Measurements from ENCODE around the gene NDUFA12. TPM values are rescaled to one million over a fixed set of nuclear protein-coding genes. Genes with fewer than 3 reads are reported as not detected.
A peak's percentile ranks its signal among the peaks of the same experiment; 100 is the strongest.

Gene NDUFA12
- polyA plus RNA-seq (ENCODE audit: insufficient read length in 3 of 3): 100 to 1,000 TPM in 2 of 3 donors, 10 to 100 TPM in 1; 86.7 to 123 (median 117) TPM
- long read RNA-seq, donor 1, transcript NDUFA12-201 (4 exons, 635 nt): major isoform, 94 of 150 reads
- long read RNA-seq, donor 1, partial matches to known transcripts: 51 of 150 reads
- long read RNA-seq, donor 1, other reads (novel, unspliced or antisense): 0 of 150 reads
- long read RNA-seq, donor 2, transcript NDUFA12-201 (4 exons, 635 nt): major isoform, 87 of 133 reads
- long read RNA-seq, donor 2, transcript NDUFA12-202 (2 exons, 472 nt): minor isoform, 9 of 133 reads
- long read RNA-seq, donor 2, partial matches to known transcripts: 36 of 133 reads
- long read RNA-seq, donor 2, other reads (novel, unspliced or antisense): 0 of 133 reads
- long read RNA-seq, donor 3, transcript NDUFA12-206 (3 exons, 487 nt): minor isoform, 7 of 233 reads
- long read RNA-seq, donor 3, transcript NDUFA12-201 (4 exons, 635 nt): major isoform, 153 of 233 reads
- long read RNA-seq, donor 3, partial matches to known transcripts: 69 of 233 reads
- long read RNA-seq, donor 3, other reads (novel, unspliced or antisense): 0 of 233 reads
- long read RNA-seq, donor 4, transcript NDUFA12-201 (4 exons, 635 nt): major isoform, 91 of 112 reads
- long read RNA-seq, donor 4, partial matches to known transcripts: 18 of 112 reads
- long read RNA-seq, donor 4, other reads (novel, unspliced or antisense): 0 of 112 reads
- long read RNA-seq, donor 5: 0 reads
- long read RNA-seq, donor 6, transcript NDUFA12-202 (2 exons, 472 nt): minor isoform, 6 of 156 reads
- long read RNA-seq, donor 6, transcript NDUFA12-201 (4 exons, 635 nt): major isoform, 90 of 156 reads
- long read RNA-seq, donor 6, partial matches to known transcripts: 53 of 156 reads
- long read RNA-seq, donor 6, other reads (novel, unspliced or antisense): 5 of 156 reads
- long read RNA-seq, donor 7, transcript NDUFA12-202 (2 exons, 472 nt): minor isoform, 6 of 263 reads
- long read RNA-seq, donor 7, transcript NDUFA12-201 (4 exons, 635 nt): major isoform, 150 of 263 reads
- long read RNA-seq, donor 7, partial matches to known transcripts: 103 of 263 reads
- long read RNA-seq, donor 7, other reads (novel, unspliced or antisense): 0 of 263 reads
- long read RNA-seq, donor 8, transcript NDUFA12-201 (4 exons, 635 nt): major isoform, 209 of 356 reads
- long read RNA-seq, donor 8, transcript NDUFA12-202 (2 exons, 472 nt): minor isoform, 7 of 356 reads
- long read RNA-seq, donor 8, partial matches to known transcripts: 138 of 356 reads
- long read RNA-seq, donor 8, other reads (novel, unspliced or antisense): 0 of 356 reads
- long read RNA-seq, donor 9, transcript NDUFA12-201 (4 exons, 635 nt): major isoform, 99 of 125 reads
- long read RNA-seq, donor 9, partial matches to known transcripts: 21 of 125 reads
- long read RNA-seq, donor 9, other reads (novel, unspliced or antisense): 0 of 125 reads
- long read RNA-seq, donor 10, transcript NDUFA12-201 (4 exons, 635 nt): major isoform, 146 of 218 reads
- long read RNA-seq, donor 10, partial matches to known transcripts: 65 of 218 reads
- long read RNA-seq, donor 10, other reads (novel, unspliced or antisense): 0 of 218 reads
- long read RNA-seq, donor 11, transcript NDUFA12-201 (4 exons, 635 nt): major isoform, 65 of 83 reads
- long read RNA-seq, donor 11, partial matches to known transcripts: 12 of 83 reads
- long read RNA-seq, donor 11, other reads (novel, unspliced or antisense): 0 of 83 reads
- long read RNA-seq, donor 12, transcript NDUFA12-201 (4 exons, 635 nt): major isoform, 69 of 91 reads
- long read RNA-seq, donor 12, partial matches to known transcripts: 19 of 91 reads
- long read RNA-seq, donor 12, other reads (novel, unspliced or antisense): 0 of 91 reads
- long read RNA-seq, donor 13: 0 reads
- long read RNA-seq, donor 14, transcript NDUFA12-201 (4 exons, 635 nt): major isoform, 103 of 162 reads
- long read RNA-seq, donor 14, transcript NDUFA12-206 (3 exons, 487 nt): minor isoform, 5 of 162 reads
- long read RNA-seq, donor 14, transcript NDUFA12-202 (2 exons, 472 nt): minor isoform, 8 of 162 reads
- long read RNA-seq, donor 14, partial matches to known transcripts: 41 of 162 reads
- long read RNA-seq, donor 14, other reads (novel, unspliced or antisense): 5 of 162 reads
- long read RNA-seq, donor 15, transcript NDUFA12-201 (4 exons, 635 nt): major isoform, 47 of 62 reads
- long read RNA-seq, donor 15, partial matches to known transcripts: 11 of 62 reads
- long read RNA-seq, donor 15, other reads (novel, unspliced or antisense): 0 of 62 reads
- long read RNA-seq, donor 16, transcript NDUFA12-201 (4 exons, 635 nt): major isoform, 230 of 304 reads
- long read RNA-seq, donor 16, transcript NDUFA12-206 (3 exons, 487 nt): minor isoform, 6 of 304 reads
- long read RNA-seq, donor 16, partial matches to known transcripts: 57 of 304 reads
- long read RNA-seq, donor 16, other reads (novel, unspliced or antisense): 7 of 304 reads

GRCh38 chr12:95003213-95003920 lies at the start of gene NDUFA12:
Gene NDUFA12 (minus strand): TSS chr12:95003697. CDS start chr12:95003680, 17 bp downstream.
- DNase-seq (ENCODE audit: extremely low read depth in 1 of 11, low read depth in 9 of 11, low spot score in 4 of 11): peak; percentile 87 to 96 (median 93)

- no peak for DNase-seq (ENCODE audit: extremely low read depth in 1 of 11, low read depth in 9 of 11, low spot score in 4 of 11)
These were observed 47.7 kb upstream of the NDUFA12 start for GRCh38 chr12:95051241-95051640.

- DNase-seq (ENCODE audit: extremely low read depth in 1 of 11, low read depth in 9 of 11, low spot score in 4 of 11): no peak
These were observed 34.4 kb upstream of the NDUFA12 start for GRCh38 chr12:95037906-95038305.

GRCh38 chr12:95034750-95035149 lies 31.3 kb upstream of the NDUFA12 start:
- no peak for DNase-seq (ENCODE audit: extremely low read depth in 1 of 11, low read depth in 9 of 11, low spot score in 4 of 11)

- DNase-seq (ENCODE audit: extremely low read depth in 1 of 11, low read depth in 9 of 11, low spot score in 4 of 11): no peak
These were observed 19.0 kb upstream of the NDUFA12 start for GRCh38 chr12:95022477-95022876.

- no peak for DNase-seq (ENCODE audit: extremely low read depth in 1 of 11, low read depth in 9 of 11, low spot score in 4 of 11)
These were observed 14.0 kb upstream of the NDUFA12 start for GRCh38 chr12:95017482-95017881.

- no peak for DNase-seq (ENCODE audit: extremely low read depth in 1 of 11, low read depth in 9 of 11, low spot score in 4 of 11)
These were observed 12.6 kb upstream of the NDUFA12 start for GRCh38 chr12:95016120-95016519.

GRCh38 chr12:95014554-95014953 lies 11.1 kb upstream of the NDUFA12 start:
- DNase-seq (ENCODE audit: extremely low read depth in 1 of 11, low read depth in 9 of 11, low spot score in 4 of 11): no peak

- no peak for DNase-seq (ENCODE audit: extremely low read depth in 1 of 11, low read depth in 9 of 11, low spot score in 4 of 11)
These were observed 2.7 kb upstream of the NDUFA12 start for GRCh38 chr12:95006206-95006605.

- no peak for DNase-seq (ENCODE audit: extremely low read depth in 1 of 11, low read depth in 9 of 11, low spot score in 4 of 11)
These were observed 1.1 kb upstream of the NDUFA12 start for GRCh38 chr12:95004610-95005009.

- no peak for DNase-seq (ENCODE audit: extremely low read depth in 1 of 11, low read depth in 9 of 11, low spot score in 4 of 11)
These were observed 400 bp upstream of the NDUFA12 start for GRCh38 chr12:95003921-95004272.

GRCh38 chr12:95002754-95003153 lies 743 bp downstream of the NDUFA12 start:
- DNase-seq (ENCODE audit: extremely low read depth in 1 of 11, low read depth in 9 of 11, low spot score in 4 of 11): no peak

GRCh38 chr12:94998326-94998725 lies 5.2 kb downstream of the NDUFA12 start:
- DNase-seq (ENCODE audit: extremely low read depth in 1 of 11, low read depth in 9 of 11, low spot score in 4 of 11): no peak

GRCh38 chr12:94997726-94998125 lies 5.8 kb downstream of the NDUFA12 start:
- DNase-seq (ENCODE audit: extremely low read depth in 1 of 11, low read depth in 9 of 11, low spot score in 4 of 11): no peak

- no peak for DNase-seq (ENCODE audit: extremely low read depth in 1 of 11, low read depth in 9 of 11, low spot score in 4 of 11)
These were observed 6.4 kb downstream of the NDUFA12 start for GRCh38 chr12:94997061-94997460.

GRCh38 chr12:94994312-94994711 lies 9.2 kb downstream of the NDUFA12 start:
- DNase-seq (ENCODE audit: extremely low read depth in 1 of 11, low read depth in 9 of 11, low spot score in 4 of 11): no peak
